Measurements from ENCODE around the gene TRPM7.

- TF ChIP-seq, protein P1, sequence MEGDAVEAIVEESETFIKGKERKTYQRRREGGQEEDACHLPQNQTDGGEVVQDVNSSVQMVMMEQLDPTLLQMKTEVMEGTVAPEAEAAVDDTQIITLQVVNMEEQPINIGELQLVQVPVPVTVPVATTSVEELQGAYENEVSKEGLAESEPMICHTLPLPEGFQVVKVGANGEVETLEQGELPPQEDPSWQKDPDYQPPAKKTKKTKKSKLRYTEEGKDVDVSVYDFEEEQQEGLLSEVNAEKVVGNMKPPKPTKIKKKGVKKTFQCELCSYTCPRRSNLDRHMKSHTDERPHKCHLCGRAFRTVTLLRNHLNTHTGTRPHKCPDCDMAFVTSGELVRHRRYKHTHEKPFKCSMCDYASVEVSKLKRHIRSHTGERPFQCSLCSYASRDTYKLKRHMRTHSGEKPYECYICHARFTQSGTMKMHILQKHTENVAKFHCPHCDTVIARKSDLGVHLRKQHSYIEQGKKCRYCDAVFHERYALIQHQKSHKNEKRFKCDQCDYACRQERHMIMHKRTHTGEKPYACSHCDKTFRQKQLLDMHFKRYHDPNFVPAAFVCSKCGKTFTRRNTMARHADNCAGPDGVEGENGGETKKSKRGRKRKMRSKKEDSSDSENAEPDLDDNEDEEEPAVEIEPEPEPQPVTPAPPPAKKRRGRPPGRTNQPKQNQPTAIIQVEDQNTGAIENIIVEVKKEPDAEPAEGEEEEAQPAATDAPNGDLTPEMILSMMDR (conservative IDR thresholded peaks at IDR 0.05; ENCODE audit: low read depth, low read length) = no peak
- no peak for TF ChIP-seq EZH2 (IDR thresholded peaks at IDR 0.05; ENCODE audit: borderline replicate concordance, low read depth, low read length, poor library complexity, severe bottlenecking)
Observed at GRCh38 chr15:50543556-50543955, 143.0 kb downstream of the TRPM7 start.
